GM12878 (cell line): ENCODE measurements around the gene TSHR. TPM values are rescaled to one million over a fixed set of nuclear protein-coding genes. Genes with fewer than 3 reads are reported as not detected.

Experiments
- ATAC-seq: fragments of 200-7000 bp; cut with Tn5 transposase; 3 replicates; pipeline ENCODE4 v1.9.1; 2020; ENCODE audit warnings: mild to moderate bottlenecking, moderate library complexity
- BruUV-seq: library from RNA; stranded (reverse); fragments of 400-500 nt; replicated peaks from 2 replicates; lab custom pipeline; 2021; lab: Mats Ljungman, UMichigan
- CTCF ChIA-PET: fragments of 300-600 bp; sonication (Branson Sonifier 250); formaldehyde crosslinking; extraction: SDS; loops from one replicate; lab custom pipeline; 2021; ENCODE audit warnings: inconsistent platforms; lab: Yijun Ruan, JAX
- POLR2A ChIA-PET: fragments of 350-600 bp; formaldehyde crosslinking; extraction: SDS; loops from one replicate; lab custom pipeline; 2021; ENCODE audit warnings: inconsistent platforms; lab: Charles Lee
- RAD21 ChIA-PET: fragments of 300-600 bp; sonication (Branson Sonifier 250); formaldehyde crosslinking; loops from one replicate; lab custom pipeline; 2023; ENCODE audit warnings: antibody characterized with exemption; ENCODE audit not compliant: unreplicated experiment; lab: Charles Lee
- SMC1A ChIA-PET: fragments of 300-600 bp; sonication (Branson Sonifier 250); formaldehyde crosslinking; loops from one replicate; lab custom pipeline; 2023; ENCODE audit not compliant: unreplicated experiment, uncharacterized antibody; lab: Charles Lee
- DNase-seq: peaks from one replicate; pipeline ENCODE4 v3.0.0-alpha.2; 2011; ENCODE audit warnings: low read depth, low spot score
- FAIRE-seq: peaks from 3 replicates; lab custom pipeline; 2011; peaks lifted over from hg19 to GRCh38; lab: Jason Lieb, UNC
- H2AFZ ChIP-seq: 2 replicates; pipeline ENCODE4 v1.6.0; 2011; ENCODE audit warnings: low read depth, low read length, control low read depth; ENCODE audit not compliant: control insufficient read depth
- H3K27ac ChIP-seq: 2 replicates; pipeline ENCODE4 v1.5.1; 2011; ENCODE audit warnings: control low read depth; ENCODE audit not compliant: control insufficient read depth, insufficient read depth
- H3K27me3 ChIP-seq, 2 experiments: replicated peaks in 1 of 2; 2 replicates each; pipeline versions ENCODE4 v1.6.0 to v1.6.1; 2011; ENCODE audit warnings: low read length in 1 of 2; ENCODE audit not compliant: control insufficient read depth in 2 of 2, insufficient read depth in 2 of 2
- H3K36me3 ChIP-seq, 2 experiments: 2 replicates each; pipeline ENCODE4 v1.5.1; 2011; ENCODE audit warnings: low read length in 1 of 2; ENCODE audit not compliant: control insufficient read depth in 2 of 2, insufficient read depth in 2 of 2
- H3K4me1 ChIP-seq: 2 replicates; pipeline ENCODE4 v1.6.1; 2011; ENCODE audit warnings: mild to moderate bottlenecking, low read length, moderate library complexity, mixed read lengths; ENCODE audit not compliant: control insufficient read depth, insufficient read depth
- H3K4me2 ChIP-seq: 2 replicates; pipeline ENCODE4 v1.6.0; 2011; ENCODE audit warnings: control low read depth; ENCODE audit not compliant: control insufficient read depth, insufficient read depth
- H3K4me3 ChIP-seq: fragments of 200-600 bp; sonication (generic); 2 replicates; pipeline ENCODE4 v1.5.1; 2016
- H3K79me2 ChIP-seq: 2 replicates; pipeline ENCODE4 v1.6.0; 2011; ENCODE audit warnings: low read length; ENCODE audit not compliant: control insufficient read depth, insufficient read depth
- H3K9ac ChIP-seq: 2 replicates; pipeline ENCODE4 v1.8.0; 2011; ENCODE audit warnings: low read length, control low read depth, mixed read lengths; ENCODE audit not compliant: control insufficient read depth, insufficient read depth
- H3K9me3 ChIP-seq: replicated peaks from 3 replicates; pipeline ENCODE4 v1.5.1; 2011; ENCODE audit warnings: mild to moderate bottlenecking, low read length; ENCODE audit not compliant: control insufficient read depth, insufficient read depth
- H4K20me1 ChIP-seq: 2 replicates; pipeline ENCODE4 v1.6.0; 2011; ENCODE audit not compliant: control insufficient read depth, insufficient read depth
- JUND ChIP-seq: IDR thresholded peaks from 2 replicates; pipeline ENCODE4 v1.6.1; 2012; ENCODE audit warnings: low read depth, mild to moderate bottlenecking, low read length, improper control_type of control experiment, moderate library complexity
- LARP7 ChIP-seq: fragments of 450-650 bp; IDR thresholded peaks from 2 replicates; pipeline ENCODE4 v1.6.1; 2017; ENCODE audit warnings: mild to moderate bottlenecking
- RUNX3 ChIP-seq: IDR thresholded peaks from 2 replicates; pipeline ENCODE4 v1.6.1; 2012; ENCODE audit warnings: low read length, inconsistent platforms
- SMARCA5 ChIP-seq: fragments of 450-650 bp; IDR thresholded peaks from 2 replicates; pipeline ENCODE4 v1.6.1; 2017; ENCODE audit warnings: mild to moderate bottlenecking
- SP1 ChIP-seq: IDR thresholded peaks from one replicate; pipeline ENCODE4 v1.6.1; 2011; ENCODE audit warnings: low read depth, low read length
- ZNF217 ChIP-seq: fragments of 450-650 bp; IDR thresholded peaks from 2 replicates; pipeline ENCODE4 v1.6.1; 2017; ENCODE audit warnings: antibody characterized with exemption, mild to moderate bottlenecking
- WGBS: methylation state at CpG from one replicate; pipeline ENCODE4 v1.1.6; 2016; ENCODE audit warnings: low lambda C conversion rate; ENCODE audit not compliant: insufficient replicate concordance, insufficient coverage; ENCODE audit errors: missing lambda C conversion rate; 5-methylcytosine and 5-hydroxymethylcytosine counted together
- in situ Hi-C: fragments of 300-500 bp; cut with MboI; formaldehyde crosslinking; loops from 9 replicates; pipeline ENCODE4 v1.14.3; 2018; ENCODE audit warnings: mixed read lengths
- intact Hi-C: fragments of 100-400 bp; cut with micrococcal nuclease; formaldehyde crosslinking; loops from one replicate; pipeline ENCODE4 v1.14.2; 2022; ENCODE audit not compliant: unreplicated experiment
- polyA plus RNA-seq, 11 experiments: library from polyadenylated mRNA; depleted of rRNA in 4 of 11; unstranded in 6 of 11; stranded (reverse) in 5 of 11; fragments of >200 nt; fragmentation: Nextera tagmentation in 4 of 11; fragmentation: Illumina TruSeq in 1 of 11; extraction: Ambion mirVana in 4 of 11; extraction: Trizol in 1 of 11; gene quantifications; 1 replicate in 1 of 11; 2 replicates in 10 of 11; pipeline versions ENCODE4 v1.2.1 to v1.2.3, GENCODE V29; 2011 to 2016; ENCODE audit warnings: inconsistent platforms in 2 of 11, missing spikeins in 2 of 11, low read depth in 1 of 11
- total RNA-seq, 4 experiments: library from RNA; depleted of rRNA in 3 of 4; stranded (reverse); fragments of >200 nt in 3 of 4; fragmentation: Illumina TruSeq in 1 of 4; extraction: Trizol in 1 of 4; gene quantifications; 2 replicates each; pipeline versions ENCODE4 v1.2.1 to v1.2.3, GENCODE V29; 2013 to 2021
- TF ChIP-seq, protein P1 (sequence below): fragments of 450-650 bp; IDR thresholded peaks from 2 replicates; pipeline ENCODE4 v1.6.1; 2017; ENCODE audit warnings: mild to moderate bottlenecking
- TF ChIP-seq, protein P2 (sequence below): IDR thresholded peaks from 2 replicates; pipeline ENCODE4 v1.6.1; 2011; ENCODE audit warnings: borderline replicate concordance, low read depth, mild to moderate bottlenecking, moderate library complexity, mixed read lengths, low read length; ENCODE audit not compliant: insufficient read depth; ENCODE audit errors: extremely low read length
- TF ChIP-seq, protein P3 (sequence below): fragments of 150-350 bp; IDR thresholded peaks from 2 replicates; pipeline ENCODE4 v1.6.1; 2016; ENCODE audit warnings: low read depth, low read length

Gene TSHR
- total and polyA plus RNA-seq, 10 of the 15 experiments (the other 5 are each of a cell fraction or from before 2014, with no cell fraction given) = 0.06 to 0.31 TPM; not detected in 8

DNA sequence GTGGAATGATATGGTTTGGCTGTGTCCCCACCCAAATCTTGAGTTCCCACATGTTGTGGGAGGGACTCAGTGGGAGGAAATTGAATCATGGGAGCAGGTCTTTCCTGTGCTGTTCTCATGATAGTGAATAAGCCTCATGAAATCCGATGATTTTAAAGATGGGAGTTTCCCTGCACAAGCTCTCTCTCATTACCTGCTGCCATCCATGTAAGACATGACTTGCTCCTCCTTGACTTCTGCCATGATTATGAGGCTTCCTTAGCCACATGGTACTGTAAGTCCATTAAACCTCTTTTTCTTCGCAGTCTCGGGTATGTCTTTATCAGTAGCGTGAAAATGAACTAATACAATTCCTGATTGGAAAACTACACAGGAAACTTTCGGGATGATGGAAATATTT lies 100.5 kb downstream of the TSHR start:
- ChIA-PET RAD21 (no interaction called here), SMC1A (no interaction called here), CTCF (no interaction called here), POLR2A (no interaction called here)
- DNase-seq = no peak
- Histone ChIP-seq H4K20me1 (no peaks in the 10 kb centered on the region), H3K4me3 (no peak overlapping the region), H3K27me3 (no peaks in the 10 kb centered on the region), H3K4me2 (no peak overlapping the region), H3K36me3 (no peaks in the 10 kb centered on the region), H3K4me1 (no peaks in the 10 kb centered on the region), H3K79me2 (no peaks in the 10 kb centered on the region), H2AFZ (no peak overlapping the region), H3K27ac (no peak overlapping the region), H3K9ac (no peak overlapping the region), H3K9me3 (no peaks in the 10 kb centered on the region; the same call in 2 of the 3 replicates)
- BruUV-seq = no TSS peak
- no peak for ATAC-seq
- in situ Hi-C loops (no loop called here), intact Hi-C loops (no loop called here)
- FAIRE-seq = no peak
- WGBS = 84% methylated on average over 5 of the region's 5 CpGs
- TF ChIP-seq ZNF217 (no peak), RUNX3 (no peak), JUND (no peak), SMARCA5 (no peak), LARP7 (no peak), SP1 (no peak)
- TF ChIP-seq, protein P1, sequence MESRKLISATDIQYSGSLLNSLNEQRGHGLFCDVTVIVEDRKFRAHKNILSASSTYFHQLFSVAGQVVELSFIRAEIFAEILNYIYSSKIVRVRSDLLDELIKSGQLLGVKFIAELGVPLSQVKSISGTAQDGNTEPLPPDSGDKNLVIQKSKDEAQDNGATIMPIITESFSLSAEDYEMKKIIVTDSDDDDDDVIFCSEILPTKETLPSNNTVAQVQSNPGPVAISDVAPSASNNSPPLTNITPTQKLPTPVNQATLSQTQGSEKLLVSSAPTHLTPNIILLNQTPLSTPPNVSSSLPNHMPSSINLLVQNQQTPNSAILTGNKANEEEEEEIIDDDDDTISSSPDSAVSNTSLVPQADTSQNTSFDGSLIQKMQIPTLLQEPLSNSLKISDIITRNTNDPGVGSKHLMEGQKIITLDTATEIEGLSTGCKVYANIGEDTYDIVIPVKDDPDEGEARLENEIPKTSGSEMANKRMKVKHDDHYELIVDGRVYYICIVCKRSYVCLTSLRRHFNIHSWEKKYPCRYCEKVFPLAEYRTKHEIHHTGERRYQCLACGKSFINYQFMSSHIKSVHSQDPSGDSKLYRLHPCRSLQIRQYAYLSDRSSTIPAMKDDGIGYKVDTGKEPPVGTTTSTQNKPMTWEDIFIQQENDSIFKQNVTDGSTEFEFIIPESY = no peak
- TF ChIP-seq, protein P2, sequence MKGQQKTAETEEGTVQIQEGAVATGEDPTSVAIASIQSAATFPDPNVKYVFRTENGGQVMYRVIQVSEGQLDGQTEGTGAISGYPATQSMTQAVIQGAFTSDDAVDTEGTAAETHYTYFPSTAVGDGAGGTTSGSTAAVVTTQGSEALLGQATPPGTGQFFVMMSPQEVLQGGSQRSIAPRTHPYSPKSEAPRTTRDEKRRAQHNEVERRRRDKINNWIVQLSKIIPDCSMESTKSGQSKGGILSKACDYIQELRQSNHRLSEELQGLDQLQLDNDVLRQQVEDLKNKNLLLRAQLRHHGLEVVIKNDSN = no peak
- TF ChIP-seq, protein P3, sequence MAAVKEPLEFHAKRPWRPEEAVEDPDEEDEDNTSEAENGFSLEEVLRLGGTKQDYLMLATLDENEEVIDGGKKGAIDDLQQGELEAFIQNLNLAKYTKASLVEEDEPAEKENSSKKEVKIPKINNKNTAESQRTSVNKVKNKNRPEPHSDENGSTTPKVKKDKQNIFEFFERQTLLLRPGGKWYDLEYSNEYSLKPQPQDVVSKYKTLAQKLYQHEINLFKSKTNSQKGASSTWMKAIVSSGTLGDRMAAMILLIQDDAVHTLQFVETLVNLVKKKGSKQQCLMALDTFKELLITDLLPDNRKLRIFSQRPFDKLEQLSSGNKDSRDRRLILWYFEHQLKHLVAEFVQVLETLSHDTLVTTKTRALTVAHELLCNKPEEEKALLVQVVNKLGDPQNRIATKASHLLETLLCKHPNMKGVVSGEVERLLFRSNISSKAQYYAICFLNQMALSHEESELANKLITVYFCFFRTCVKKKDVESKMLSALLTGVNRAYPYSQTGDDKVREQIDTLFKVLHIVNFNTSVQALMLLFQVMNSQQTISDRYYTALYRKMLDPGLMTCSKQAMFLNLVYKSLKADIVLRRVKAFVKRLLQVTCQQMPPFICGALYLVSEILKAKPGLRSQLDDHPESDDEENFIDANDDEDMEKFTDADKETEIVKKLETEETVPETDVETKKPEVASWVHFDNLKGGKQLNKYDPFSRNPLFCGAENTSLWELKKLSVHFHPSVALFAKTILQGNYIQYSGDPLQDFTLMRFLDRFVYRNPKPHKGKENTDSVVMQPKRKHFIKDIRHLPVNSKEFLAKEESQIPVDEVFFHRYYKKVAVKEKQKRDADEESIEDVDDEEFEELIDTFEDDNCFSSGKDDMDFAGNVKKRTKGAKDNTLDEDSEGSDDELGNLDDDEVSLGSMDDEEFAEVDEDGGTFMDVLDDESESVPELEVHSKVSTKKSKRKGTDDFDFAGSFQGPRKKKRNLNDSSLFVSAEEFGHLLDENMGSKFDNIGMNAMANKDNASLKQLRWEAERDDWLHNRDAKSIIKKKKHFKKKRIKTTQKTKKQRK = no peak
